A673 (cell line): ENCODE measurements around the gene GRIFIN.

Experiments used
- EZH2 ChIP-seq: fragments of 200-600 bp; sonication (generic); IDR thresholded peaks from 2 replicates; pipeline ENCODE4 v1.6.1; 2017; ENCODE audit warnings: borderline replicate concordance, low read depth, mild to moderate bottlenecking, mixed read lengths, antibody characterized with exemption, low read length; ENCODE audit not compliant: poor library complexity, severe bottlenecking
- TF ChIP-seq, protein P1 (sequence below): fragments of 300-800, 200-600 bp; sonication (generic); conservative IDR thresholded peaks from 2 replicates; pipeline ENCODE4 v1.5.1; 2017; ENCODE audit warnings: low read depth, mild to moderate bottlenecking, antibody characterized with exemption, low read length, moderate library complexity, mixed read lengths

DNA sequence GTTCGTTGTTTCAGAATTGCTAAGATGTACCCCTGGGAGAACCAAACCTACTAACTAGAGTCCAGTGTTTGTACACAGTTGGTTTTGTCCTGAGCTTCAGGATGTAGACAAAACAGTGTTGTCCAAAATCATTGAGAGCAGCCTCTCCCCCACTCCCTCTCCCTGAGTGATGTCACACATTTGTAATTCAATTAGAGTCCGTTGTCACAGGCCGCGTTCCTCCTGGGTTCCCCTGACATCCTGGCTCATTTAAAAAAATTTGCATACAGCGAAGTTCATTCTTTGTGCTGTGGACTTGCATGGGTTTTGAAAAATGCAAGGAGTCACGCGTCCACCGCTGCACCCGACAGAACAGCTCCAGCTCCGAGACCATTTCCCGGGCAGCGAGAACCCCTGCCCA, 10.3 kb downstream of the GRIFIN start:
- TF ChIP-seq, protein P1, sequence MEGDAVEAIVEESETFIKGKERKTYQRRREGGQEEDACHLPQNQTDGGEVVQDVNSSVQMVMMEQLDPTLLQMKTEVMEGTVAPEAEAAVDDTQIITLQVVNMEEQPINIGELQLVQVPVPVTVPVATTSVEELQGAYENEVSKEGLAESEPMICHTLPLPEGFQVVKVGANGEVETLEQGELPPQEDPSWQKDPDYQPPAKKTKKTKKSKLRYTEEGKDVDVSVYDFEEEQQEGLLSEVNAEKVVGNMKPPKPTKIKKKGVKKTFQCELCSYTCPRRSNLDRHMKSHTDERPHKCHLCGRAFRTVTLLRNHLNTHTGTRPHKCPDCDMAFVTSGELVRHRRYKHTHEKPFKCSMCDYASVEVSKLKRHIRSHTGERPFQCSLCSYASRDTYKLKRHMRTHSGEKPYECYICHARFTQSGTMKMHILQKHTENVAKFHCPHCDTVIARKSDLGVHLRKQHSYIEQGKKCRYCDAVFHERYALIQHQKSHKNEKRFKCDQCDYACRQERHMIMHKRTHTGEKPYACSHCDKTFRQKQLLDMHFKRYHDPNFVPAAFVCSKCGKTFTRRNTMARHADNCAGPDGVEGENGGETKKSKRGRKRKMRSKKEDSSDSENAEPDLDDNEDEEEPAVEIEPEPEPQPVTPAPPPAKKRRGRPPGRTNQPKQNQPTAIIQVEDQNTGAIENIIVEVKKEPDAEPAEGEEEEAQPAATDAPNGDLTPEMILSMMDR = no peak
- TF ChIP-seq EZH2 = no peak
